ENCODE data around the gene B4GALT1.

- no peak for TF ChIP-seq POLR2AphosphoS5 (IDR thresholded peaks at IDR 0.05; ENCODE audit: low read depth, low read length)
- TF ChIP-seq REST (IDR thresholded peaks at IDR 0.05; ENCODE audit: insufficient read depth in 1 of 2, low read depth in 2 of 2, low read length in 2 of 2), result no peak
Observed at GRCh38 chr9:33109850-33110595, 57.1 kb downstream of the B4GALT1 start.

Data from PFSK-1 (cell line).